ENCODE measurements around the gene LMAN2.

DNA sequence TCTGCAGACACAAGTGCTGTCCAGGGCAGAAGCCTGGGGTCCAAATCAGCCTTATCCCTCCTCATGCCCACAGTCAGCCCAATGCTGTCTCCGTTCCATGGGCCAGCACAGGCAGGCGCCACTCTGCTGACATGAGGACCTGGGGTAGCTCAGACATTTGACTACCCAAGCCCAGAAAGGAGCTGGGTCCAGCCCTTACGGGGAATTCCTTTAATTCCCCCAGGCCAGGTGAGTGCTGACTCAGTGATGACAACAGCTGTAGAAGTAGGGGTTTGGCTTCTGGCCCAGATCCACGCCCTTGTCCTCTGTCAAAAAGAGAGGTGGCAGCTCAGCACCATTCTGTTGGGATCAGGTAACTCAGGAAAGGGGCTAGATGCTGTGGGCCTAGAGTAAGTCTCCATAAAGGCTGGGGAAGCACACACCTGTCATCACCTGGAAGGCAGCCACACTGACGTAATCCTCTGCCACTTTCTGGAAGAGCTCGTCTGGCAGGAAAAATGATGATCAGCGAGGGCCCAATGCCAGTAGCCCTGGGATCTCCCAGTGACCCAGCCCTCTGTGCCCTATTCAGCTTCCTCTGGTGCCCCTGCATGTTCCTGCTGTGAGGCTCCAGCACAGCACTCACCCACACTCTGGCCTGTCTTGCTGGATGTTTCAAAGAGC lies 49.8 kb downstream of the LMAN2 start:
- TF ChIP-seq CTCF (conservative IDR thresholded peaks at IDR 0.05; ENCODE audit: low read depth in 2 of 2) (no peak), POLR2AphosphoS5 (IDR thresholded peaks at IDR 0.05; ENCODE audit: low read depth) (peak; percentile 56), EZH2 (IDR thresholded peaks at IDR 0.05; ENCODE audit: low read depth, unreplicated experiment) (no peak), EZH2phosphoT487 (IDR thresholded peaks at IDR 0.05; ENCODE audit: unreplicated experiment) (no peak), REST (IDR thresholded peaks at IDR 0.05; ENCODE audit: unreplicated experiment) (no peak), NANOG (IDR thresholded peaks at IDR 0.05; ENCODE audit: borderline replicate concordance) (no peak), CREB1 (CRISPR knock-in tag; IDR thresholded peaks at IDR 0.05; ENCODE audit: low read depth) (no peak), ZNF331 (CRISPR knock-in tag; IDR thresholded peaks at IDR 0.05; ENCODE audit: low read depth) (no peak), ZNF462 (CRISPR knock-in tag; IDR thresholded peaks at IDR 0.05) (no peak), JUNB (IDR thresholded peaks at IDR 0.05; ENCODE audit: unreplicated experiment) (no peak), ZNF114 (CRISPR knock-in tag; IDR thresholded peaks at IDR 0.05) (no peak)
- TF ChIP-seq, protein P1, sequence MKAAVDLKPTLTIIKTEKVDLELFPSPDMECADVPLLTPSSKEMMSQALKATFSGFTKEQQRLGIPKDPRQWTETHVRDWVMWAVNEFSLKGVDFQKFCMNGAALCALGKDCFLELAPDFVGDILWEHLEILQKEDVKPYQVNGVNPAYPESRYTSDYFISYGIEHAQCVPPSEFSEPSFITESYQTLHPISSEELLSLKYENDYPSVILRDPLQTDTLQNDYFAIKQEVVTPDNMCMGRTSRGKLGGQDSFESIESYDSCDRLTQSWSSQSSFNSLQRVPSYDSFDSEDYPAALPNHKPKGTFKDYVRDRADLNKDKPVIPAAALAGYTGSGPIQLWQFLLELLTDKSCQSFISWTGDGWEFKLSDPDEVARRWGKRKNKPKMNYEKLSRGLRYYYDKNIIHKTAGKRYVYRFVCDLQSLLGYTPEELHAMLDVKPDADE (IDR thresholded peaks at IDR 0.05): no peak

All from GM23338 (cell line).